ENCODE measurements around the gene CHRNB2.
A peak's percentile ranks its signal among the peaks of the same experiment; 100 is the strongest.

The CHRNB2 gene

DNA sequence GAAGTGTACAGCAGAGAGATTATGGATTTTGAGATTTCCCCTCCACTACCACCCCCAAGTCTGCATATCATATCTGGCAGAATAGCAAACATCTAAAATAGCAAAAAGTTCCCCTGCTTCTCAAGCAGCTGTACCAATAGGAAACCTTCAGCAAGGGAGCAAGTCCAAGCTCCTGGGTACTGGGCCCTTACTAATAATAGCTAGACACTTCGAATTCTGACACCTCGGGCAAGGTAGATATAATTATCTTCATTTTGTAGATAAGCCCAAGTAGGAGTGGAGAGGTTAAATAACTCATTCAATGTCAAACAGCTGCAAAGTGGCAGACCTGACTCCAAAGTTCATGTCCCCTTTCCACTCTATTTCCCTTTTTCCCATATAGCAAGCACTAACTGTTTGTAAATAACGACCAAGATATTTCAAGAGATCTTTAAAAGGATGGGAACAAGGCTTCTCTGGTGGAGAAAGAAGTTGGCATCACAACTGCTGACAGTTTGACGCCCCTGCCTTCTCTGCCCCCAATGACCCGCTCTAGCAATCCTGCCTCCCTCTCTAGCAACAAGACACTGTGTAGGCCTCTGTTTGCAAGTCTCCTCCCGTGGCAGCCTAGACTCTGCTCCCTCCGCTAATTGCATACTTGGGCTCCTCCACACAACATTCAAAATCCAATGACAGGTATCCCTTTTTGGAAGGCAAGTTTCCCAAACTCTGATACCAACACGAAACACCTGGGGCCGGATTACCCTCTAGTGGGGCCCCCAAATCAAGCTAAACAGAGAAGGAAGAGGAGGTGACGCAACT lies 59.1 kb downstream of the CHRNB2 start:
- no peak for DNase-seq (ENCODE audit: insufficient read length, low spot score)
- no peak for TF ChIP-seq SPI1 (IDR thresholded peaks at IDR 0.05; ENCODE audit: low read depth, low read length)
- no peak for TF ChIP-seq POLR2A (IDR thresholded peaks at IDR 0.05; ENCODE audit: low read depth, low read length)
- TF ChIP-seq PAX5 (IDR thresholded peaks at IDR 0.05; ENCODE audit: insufficient read depth, low read length, severe bottlenecking), result no peak
- no peak for TF ChIP-seq TAF1 (IDR thresholded peaks at IDR 0.05; ENCODE audit: low read depth, low read length)
- TF ChIP-seq POU2F2 (IDR thresholded peaks at IDR 0.05; ENCODE audit: low read depth, low read length), result no peak; the same call in 1 of the 2 replicates
- no peak for TF ChIP-seq POLR2AphosphoS5 (IDR thresholded peaks at IDR 0.05; ENCODE audit: low read depth, low read length)
- peak; percentile 57 for FAIRE-seq

DNA sequence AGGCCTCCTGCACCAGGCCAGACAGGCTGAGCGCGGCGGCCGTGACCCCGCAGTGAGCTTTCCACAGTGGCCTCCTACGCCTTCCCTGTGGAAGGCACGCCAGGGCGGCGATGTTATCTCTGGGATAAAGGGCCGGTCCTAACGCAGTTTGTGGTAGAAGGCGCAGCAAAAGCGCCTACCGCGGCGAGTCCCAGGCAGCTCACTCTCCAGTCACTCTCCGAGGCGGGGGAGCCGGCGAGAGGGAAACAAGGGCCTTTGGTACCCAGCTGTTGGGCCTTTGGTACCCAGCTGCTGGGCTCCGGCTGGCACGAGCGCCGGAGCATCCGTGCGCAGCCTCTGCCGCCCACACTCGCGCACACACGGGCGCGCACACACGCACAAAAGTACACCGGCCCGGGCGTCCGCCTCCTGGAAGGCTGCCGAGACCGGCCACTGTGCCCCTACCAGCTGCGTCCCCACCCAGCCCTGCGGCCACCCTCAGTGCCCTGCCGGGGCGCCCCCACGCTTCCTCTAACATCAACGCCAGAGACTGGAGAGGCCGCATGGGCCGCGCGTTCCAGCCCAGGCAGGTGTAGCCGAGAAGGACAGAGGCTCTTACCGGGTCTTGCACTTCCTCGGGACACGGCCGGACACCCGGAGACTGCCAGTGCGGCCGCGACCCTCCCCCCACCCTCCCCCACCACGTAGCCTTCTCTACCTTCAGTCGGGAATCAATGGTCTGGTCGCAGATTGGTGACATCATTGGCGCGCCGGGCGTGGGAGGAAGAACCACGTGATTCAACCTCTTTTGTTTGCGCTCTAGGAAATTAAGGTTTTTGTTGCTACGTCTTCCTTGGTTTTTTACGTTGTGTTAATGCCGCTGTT lies 59.9 kb downstream of the CHRNB2 start:
- FAIRE-seq (peak; percentile 93), DNase-seq (ENCODE audit: insufficient read length, low spot score) (peak; percentile 61)
- TF ChIP-seq PAX5 (IDR thresholded peaks at IDR 0.05; ENCODE audit: insufficient read depth, low read length, severe bottlenecking), result peak; percentile 77
- 0 out of 2 replicates have a peak, but pooled peaks have one; percentile 24 for TF ChIP-seq POU2F2 (IDR thresholded peaks at IDR 0.05; ENCODE audit: low read depth, low read length)
- TF ChIP-seq TAF1 (IDR thresholded peaks at IDR 0.05; ENCODE audit: low read depth, low read length), result peak; percentile 61; the same call in 1 of the 2 replicates
- peak; percentile 67; the same call in 1 of the 2 replicates for TF ChIP-seq POLR2AphosphoS5 (IDR thresholded peaks at IDR 0.05; ENCODE audit: low read depth, low read length)
- TF ChIP-seq SPI1 (IDR thresholded peaks at IDR 0.05; ENCODE audit: low read depth, low read length), result 0 out of 2 replicates have a peak, but pooled peaks have one; percentile 2
- peak; percentile 75 for TF ChIP-seq POLR2A (IDR thresholded peaks at IDR 0.05; ENCODE audit: low read depth, low read length)

DNA sequence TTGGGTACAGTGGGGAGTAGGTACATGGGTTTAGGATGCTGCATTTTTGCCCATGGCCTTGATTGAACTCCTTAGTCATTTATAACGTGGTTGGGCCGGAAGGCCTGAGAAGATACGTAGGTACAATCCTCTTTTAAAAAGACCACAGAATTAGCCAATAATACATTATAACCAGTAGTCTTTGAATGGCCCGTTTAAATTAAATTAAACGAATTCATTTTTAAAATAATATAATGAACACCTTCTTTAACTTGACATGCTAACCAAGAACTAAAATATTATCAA lies 60.5 kb downstream of the CHRNB2 start:
- DNase-seq (ENCODE audit: insufficient read length, low spot score) (no peak), FAIRE-seq (no peak)
- TF ChIP-seq POLR2A (IDR thresholded peaks at IDR 0.05; ENCODE audit: low read depth, low read length) (no peak), POLR2AphosphoS5 (IDR thresholded peaks at IDR 0.05; ENCODE audit: low read depth, low read length) (no peak), SPI1 (IDR thresholded peaks at IDR 0.05; ENCODE audit: low read depth, low read length) (no peak), POU2F2 (IDR thresholded peaks at IDR 0.05; ENCODE audit: low read depth, low read length) (no peak), TAF1 (IDR thresholded peaks at IDR 0.05; ENCODE audit: low read depth, low read length) (no peak), PAX5 (IDR thresholded peaks at IDR 0.05; ENCODE audit: insufficient read depth, low read length, severe bottlenecking) (no peak)

DNA sequence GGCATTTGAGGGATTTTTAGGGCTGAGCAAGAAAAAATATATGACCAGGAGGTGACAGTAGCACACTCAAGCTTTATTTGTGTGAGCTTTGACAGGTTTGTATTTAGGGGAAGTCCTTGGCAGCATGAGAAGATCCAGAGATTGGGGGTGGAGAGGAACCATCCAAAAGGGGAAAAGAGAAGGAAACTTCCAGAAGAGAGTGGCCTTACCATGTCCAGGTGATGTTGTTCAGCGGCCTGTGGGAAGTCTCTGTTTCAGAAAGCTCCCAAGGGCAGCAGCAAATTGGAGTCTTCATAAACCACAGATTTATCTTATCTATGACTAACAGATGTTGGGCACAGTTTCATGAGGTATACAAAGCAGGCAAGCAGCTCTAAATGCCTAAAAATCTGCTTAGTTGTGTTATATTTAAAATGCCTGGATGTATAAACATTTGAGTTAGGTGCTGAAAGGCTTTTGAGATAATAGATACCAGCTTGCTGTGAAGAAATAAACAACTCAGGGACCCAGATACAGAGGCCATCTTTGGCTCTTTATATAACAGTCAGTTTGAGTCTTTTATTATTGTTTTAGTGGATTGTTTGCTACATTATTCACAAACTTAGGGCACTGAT lies 61.6 kb downstream of the CHRNB2 start:
- no peak for TF ChIP-seq POLR2A (IDR thresholded peaks at IDR 0.05; ENCODE audit: low read depth, low read length)
- TF ChIP-seq POU2F2 (IDR thresholded peaks at IDR 0.05; ENCODE audit: low read depth, low read length), result no peak
- no peak for TF ChIP-seq POLR2AphosphoS5 (IDR thresholded peaks at IDR 0.05; ENCODE audit: low read depth, low read length)
- TF ChIP-seq SPI1 (IDR thresholded peaks at IDR 0.05; ENCODE audit: low read depth, low read length), result no peak; the same call in 1 of the 2 replicates
- TF ChIP-seq PAX5 (IDR thresholded peaks at IDR 0.05; ENCODE audit: insufficient read depth, low read length, severe bottlenecking), result no peak
- TF ChIP-seq TAF1 (IDR thresholded peaks at IDR 0.05; ENCODE audit: low read depth, low read length), result no peak
- no peak for FAIRE-seq
- no peak for DNase-seq (ENCODE audit: insufficient read length, low spot score)
